ENCODE results near the gene ZNF497. TPM values are rescaled to one million over a fixed set of nuclear protein-coding genes. Genes with fewer than 3 reads are reported as not detected.

The ZNF497 gene
- total and polyA plus RNA-seq, 10 of the 15 experiments (the other 5 are each of a cell fraction or from before 2014, with no cell fraction given): 0.09 to 0.82 (median 0.28) TPM

DNA sequence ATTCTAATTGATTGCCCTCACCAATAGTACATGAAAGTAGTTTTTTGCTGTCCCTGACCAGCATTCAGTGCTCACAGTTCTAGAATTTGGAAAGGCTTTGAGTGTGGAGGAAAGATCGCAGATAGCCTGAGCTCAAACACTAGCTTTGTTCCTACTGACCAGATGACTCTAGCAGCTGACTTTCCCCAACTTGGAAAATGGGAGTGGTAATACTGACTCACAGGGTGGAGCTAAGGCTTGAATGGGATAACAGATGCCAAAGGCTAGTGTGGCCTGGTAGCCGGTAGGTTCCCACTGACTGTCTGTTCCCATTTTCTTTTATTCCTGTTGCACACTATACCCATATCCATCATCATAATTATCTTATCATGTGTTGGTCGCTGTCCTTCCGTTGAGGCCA is 32.1 kb downstream of the ZNF497 start:
- RAD21 ChIA-PET (ENCODE audit: unreplicated experiment): interaction anchor here (1.3 kb wide), 1 partner anchor 32 kb away, joined by 4 read pairs; the partner anchor contains the start of gene ZNF497
- Histone ChIP-seq H3K4me2 (ENCODE audit: control insufficient read depth, insufficient read depth) (no peak overlapping the region), H3K27me3 (replicated peaks in 1 of 2; ENCODE audit: control insufficient read depth in 2 of 2, insufficient read depth in 2 of 2, low read length in 1 of 2) (no peaks in the 10 kb centered on the region), H3K9me3 (replicated peaks; ENCODE audit: control insufficient read depth, insufficient read depth, low read length) (no peaks in the 10 kb centered on the region), H3K27ac (ENCODE audit: control insufficient read depth, insufficient read depth) (no peak overlapping the region), H3K4me1 (ENCODE audit: control insufficient read depth, insufficient read depth, low read length) (peaks cover 5% of the 10 kb centered on the region), H3K79me2 (ENCODE audit: control insufficient read depth, insufficient read depth, low read length) (peaks cover 21% of the 10 kb centered on the region), H3K4me3 (no peak overlapping the region), H3K9ac (ENCODE audit: control insufficient read depth, insufficient read depth, low read length) (no peak overlapping the region), H4K20me1 (ENCODE audit: control insufficient read depth, insufficient read depth) (no peaks in the 10 kb centered on the region), H3K36me3 (ENCODE audit: control insufficient read depth in 2 of 2, insufficient read depth in 2 of 2, low read length in 1 of 2) (peaks cover 2 to 4% of the 10 kb centered on the region in 2 experiments; a peak in 1 of 4 replicates), H2AFZ (ENCODE audit: control insufficient read depth, low read depth, low read length) (no peak overlapping the region)
- intact Hi-C loops (cut with micrococcal nuclease; ENCODE audit: unreplicated experiment) (no loop called here), in situ Hi-C loops (cut with MboI) (no loop called here)
- DNase-seq (ENCODE audit: low read depth, low spot score) (no peak), ATAC-seq (no peak), FAIRE-seq (no peak)
- 100% methylated on average over 4 of the region's 4 CpGs for WGBS (ENCODE audit: insufficient coverage, insufficient replicate concordance, low lambda C conversion rate, missing lambda C conversion rate)
- SMC1A ChIA-PET (ENCODE audit: uncharacterized antibody, unreplicated experiment): no interaction called here
- CTCF ChIA-PET: interaction anchor here (0.7 kb wide), 1 partner anchor 21 kb away, joined by 3 read pairs; no protein-coding TSS in a partner anchor
- POLR2A ChIA-PET: interaction anchor here (0.5 to 0.7 kb wide), 2 partner anchors 82 to 414 kb away, joined by 3 to 4 read pairs; no protein-coding TSS in a partner anchor
- no TSS peak for BruUV-seq (replicated peaks)
- TF ChIP-seq, protein P1, sequence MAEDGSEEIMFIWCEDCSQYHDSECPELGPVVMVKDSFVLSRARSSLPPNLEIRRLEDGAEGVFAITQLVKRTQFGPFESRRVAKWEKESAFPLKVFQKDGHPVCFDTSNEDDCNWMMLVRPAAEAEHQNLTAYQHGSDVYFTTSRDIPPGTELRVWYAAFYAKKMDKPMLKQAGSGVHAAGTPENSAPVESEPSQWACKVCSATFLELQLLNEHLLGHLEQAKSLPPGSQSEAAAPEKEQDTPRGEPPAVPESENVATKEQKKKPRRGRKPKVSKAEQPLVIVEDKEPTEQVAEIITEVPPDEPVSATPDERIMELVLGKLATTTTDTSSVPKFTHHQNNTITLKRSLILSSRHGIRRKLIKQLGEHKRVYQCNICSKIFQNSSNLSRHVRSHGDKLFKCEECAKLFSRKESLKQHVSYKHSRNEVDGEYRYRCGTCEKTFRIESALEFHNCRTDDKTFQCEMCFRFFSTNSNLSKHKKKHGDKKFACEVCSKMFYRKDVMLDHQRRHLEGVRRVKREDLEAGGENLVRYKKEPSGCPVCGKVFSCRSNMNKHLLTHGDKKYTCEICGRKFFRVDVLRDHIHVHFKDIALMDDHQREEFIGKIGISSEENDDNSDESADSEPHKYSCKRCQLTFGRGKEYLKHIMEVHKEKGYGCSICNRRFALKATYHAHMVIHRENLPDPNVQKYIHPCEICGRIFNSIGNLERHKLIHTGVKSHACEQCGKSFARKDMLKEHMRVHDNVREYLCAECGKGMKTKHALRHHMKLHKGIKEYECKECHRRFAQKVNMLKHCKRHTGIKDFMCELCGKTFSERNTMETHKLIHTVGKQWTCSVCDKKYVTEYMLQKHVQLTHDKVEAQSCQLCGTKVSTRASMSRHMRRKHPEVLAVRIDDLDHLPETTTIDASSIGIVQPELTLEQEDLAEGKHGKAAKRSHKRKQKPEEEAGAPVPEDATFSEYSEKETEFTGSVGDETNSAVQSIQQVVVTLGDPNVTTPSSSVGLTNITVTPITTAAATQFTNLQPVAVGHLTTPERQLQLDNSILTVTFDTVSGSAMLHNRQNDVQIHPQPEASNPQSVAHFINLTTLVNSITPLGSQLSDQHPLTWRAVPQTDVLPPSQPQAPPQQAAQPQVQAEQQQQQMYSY (CRISPR knock-in tag; IDR thresholded peaks at IDR 0.05): no peak
- TF ChIP-seq EED (IDR thresholded peaks at IDR 0.05; ENCODE audit: low read depth) (no peak), STAT1 (conservative IDR thresholded peaks at IDR 0.05) (no peak), CREM (IDR thresholded peaks at IDR 0.05; ENCODE audit: low read depth) (no peak), ETV6 (conservative IDR thresholded peaks at IDR 0.05 in 1 of 2, IDR thresholded peaks at IDR 0.05 in 1 of 2; ENCODE audit: borderline replicate concordance in 1 of 2, low read depth in 1 of 2) (no peak), NRF1 (conservative IDR thresholded peaks at IDR 0.05; ENCODE audit: low read depth, low read length) (no peak), MTA2 (IDR thresholded peaks at IDR 0.05; ENCODE audit: low read depth) (no peak)

Measured in GM12878 (cell line).